SK-N-SH (cell line): ENCODE data around the gene KCTD19. TPM values are rescaled to one million over a fixed set of nuclear protein-coding genes. Genes with fewer than 3 reads are reported as not detected.
A peak's percentile ranks its signal among the peaks of the same experiment; 100 is the strongest.

Source experiments
- CTCF ChIA-PET: fragments of 300-600, 350-600 bp; formaldehyde crosslinking; extraction: SDS; loops from one replicate; lab custom pipeline; 2021; lab: Yijun Ruan, JAX
- POLR2A ChIA-PET: fragments of 350-600 bp; sonication (Branson Sonifier 250); formaldehyde crosslinking; extraction: SDS; loops from one replicate; lab custom pipeline; 2020; ENCODE audit warnings: antibody characterized with exemption, inconsistent platforms; lab: Yijun Ruan, JAX
- DNase-seq: peaks from one replicate; pipeline ENCODE4 v3.0.0; 2012
- H2AFZ ChIP-seq: fragments of 200-600 bp; sonication (generic); 2 replicates; pipeline ENCODE4 v1.8.1; 2016; ENCODE audit warnings: antibody characterized with exemption, mild to moderate bottlenecking, low read depth
- H3F3A ChIP-seq: fragments of 200-600 bp; sonication (generic); replicated peaks from 2 replicates; pipeline ENCODE3; 2016; ENCODE audit warnings: antibody characterized with exemption, mild to moderate bottlenecking; ENCODE audit not compliant: insufficient read depth
- H3K27ac ChIP-seq, 2 experiments: fragments of 200-500 bp in 1 of 2; fragments of 200-600 bp in 1 of 2; sonication (Bioruptor generic) in 1 of 2; sonication (generic), shearing (Covaris generic) in 1 of 2; 2 replicates each; pipeline versions ENCODE4 v1.5.1 to v1.6.1; 2014 to 2016; ENCODE audit warnings: low read depth in 2 of 2, inconsistent platforms in 1 of 2, low read length in 1 of 2, mild to moderate bottlenecking in 1 of 2, mixed read lengths in 1 of 2
- H3K27me3 ChIP-seq: fragments of 200-600 bp; sonication (generic), shearing (Covaris generic); 2 replicates; pipeline ENCODE4 v1.6.1; 2016; ENCODE audit warnings: mixed run types; ENCODE audit not compliant: insufficient read depth
- H3K36me3 ChIP-seq, 2 experiments: fragments of 200-500 bp in 1 of 2; fragments of 200-600 bp in 1 of 2; sonication (Bioruptor generic) in 1 of 2; sonication (generic) in 1 of 2; replicated peaks in 1 of 2; 2 replicates each; pipeline versions ENCODE3 to v1.5.1; 2014 to 2016; ENCODE audit warnings: low read length in 1 of 2, mild to moderate bottlenecking in 1 of 2; ENCODE audit not compliant: insufficient read depth in 2 of 2, control insufficient read depth in 1 of 2
- H3K4me1 ChIP-seq, 2 experiments: fragments of 200-500 bp in 1 of 2; fragments of 200-600 bp in 1 of 2; sonication (Bioruptor generic) in 1 of 2; sonication (generic), shearing (Covaris generic) in 1 of 2; 2 replicates each; pipeline versions ENCODE4 v1.5.1 to v1.6.1; 2014 to 2016; ENCODE audit warnings: low read depth in 1 of 2, low read length in 1 of 2, mixed run types in 1 of 2; ENCODE audit not compliant: insufficient read depth in 2 of 2, control insufficient read depth in 1 of 2
- H3K4me2 ChIP-seq: fragments of 200-600 bp; sonication (generic), shearing (Covaris generic); 2 replicates; pipeline ENCODE4 v1.6.1; 2017; ENCODE audit warnings: mixed run types
- H3K4me3 ChIP-seq, 2 experiments: fragments of 200-500 bp in 1 of 2; fragments of 200-600 bp in 1 of 2; sonication (Bioruptor generic) in 1 of 2; sonication (generic), shearing (Covaris generic) in 1 of 2; 2 replicates each; pipeline versions ENCODE4 v1.5.1 to v1.8.1; 2014 to 2016; ENCODE audit warnings: low read depth in 2 of 2, inconsistent platforms in 1 of 2, low read length in 1 of 2, mild to moderate bottlenecking in 1 of 2, mixed read lengths in 1 of 2, moderate library complexity in 1 of 2
- H3K79me2 ChIP-seq: fragments of 200-600 bp; sonication (generic); 2 replicates; pipeline ENCODE4 v1.8.1; 2017; ENCODE audit warnings: mild to moderate bottlenecking; ENCODE audit not compliant: insufficient read depth
- H3K9ac ChIP-seq: fragments of 200-600 bp; sonication (generic); 2 replicates; pipeline ENCODE4 v1.6.1; 2017; ENCODE audit warnings: mixed run types
- H3K9me2 ChIP-seq: fragments of 200-600 bp; sonication (generic); 2 replicates; pipeline ENCODE4 v1.6.1; 2017; ENCODE audit warnings: mixed run types
- H3K9me3 ChIP-seq: fragments of 200-600 bp; sonication (generic); 2 replicates; pipeline ENCODE4 v1.6.1; 2017; ENCODE audit warnings: mixed run types, mild to moderate bottlenecking, moderate library complexity
- H4K20me1 ChIP-seq: fragments of 200-600 bp; sonication (generic); 2 replicates; pipeline ENCODE4 v1.6.1; 2017; ENCODE audit warnings: mild to moderate bottlenecking, mixed run types; ENCODE audit not compliant: insufficient read depth
- CTCF ChIP-seq: fragments of 200-600 bp; sonication (generic); IDR thresholded peaks from 2 replicates; pipeline ENCODE4 v1.6.1; 2017; ENCODE audit warnings: antibody characterized with exemption, mild to moderate bottlenecking, moderate library complexity
- EP300 ChIP-seq, 2 experiments: IDR thresholded peaks; 2 replicates each; pipeline versions ENCODE4 v1.4.0 to v1.6.1; 2012; ENCODE audit warnings: borderline replicate concordance in 1 of 2, low read depth in 1 of 2, low read length in 1 of 2
- FOSL2 ChIP-seq: IDR thresholded peaks from 2 replicates; pipeline ENCODE4 v1.4.0; 2012; ENCODE audit warnings: low read depth, mild to moderate bottlenecking, moderate library complexity, borderline replicate concordance
- IRF3 ChIP-seq: fragments of 150-350 bp; IDR thresholded peaks from 2 replicates; pipeline ENCODE4 v1.6.1; 2016; ENCODE audit warnings: mild to moderate bottlenecking, low read depth, low read length
- MEF2A ChIP-seq: IDR thresholded peaks from 2 replicates; pipeline ENCODE4 v1.4.0; 2012; ENCODE audit warnings: low read depth, borderline replicate concordance
- MXI1 ChIP-seq: IDR thresholded peaks from 2 replicates; pipeline ENCODE4 v1.6.1; 2012; ENCODE audit warnings: mild to moderate bottlenecking, low read depth, low read length, improper control_type of control experiment
- NRF1 ChIP-seq: IDR thresholded peaks from 2 replicates; pipeline ENCODE4 v1.6.1; 2012; ENCODE audit warnings: low read depth, mild to moderate bottlenecking, low read length
- POLR2AphosphoS5 ChIP-seq: IDR thresholded peaks from 2 replicates; pipeline ENCODE4 v1.6.1; 2012; ENCODE audit warnings: low read depth, low read length
- RCOR1 ChIP-seq: fragments of 150-350 bp; IDR thresholded peaks from 2 replicates; pipeline ENCODE4 v1.6.1; 2017; ENCODE audit warnings: antibody characterized with exemption, low read length
- SIN3A ChIP-seq: IDR thresholded peaks from 2 replicates; pipeline ENCODE4 v1.6.1; 2012; ENCODE audit warnings: low read depth, mild to moderate bottlenecking, low read length, moderate library complexity, borderline replicate concordance
- SMC3 ChIP-seq: IDR thresholded peaks from 2 replicates; pipeline ENCODE4 v1.6.1; 2012; ENCODE audit warnings: low read depth, low read length, improper control_type of control experiment
- TAF1 ChIP-seq: IDR thresholded peaks from 2 replicates; pipeline ENCODE4 v1.6.1; 2012; ENCODE audit warnings: low read depth, mild to moderate bottlenecking, low read length, moderate library complexity, borderline replicate concordance
- TCF12 ChIP-seq: IDR thresholded peaks from 2 replicates; pipeline ENCODE4 v1.4.0; 2012
- USF2 ChIP-seq: fragments of 150-350 bp; IDR thresholded peaks from 2 replicates; pipeline ENCODE4 v1.6.1; 2017; ENCODE audit warnings: antibody characterized with exemption, low read length, low read depth, borderline replicate concordance
- WGBS: methylation state at CpG from one replicate; pipeline ENCODE4 v1.1.6; 2017; ENCODE audit warnings: low lambda C conversion rate; 5-methylcytosine and 5-hydroxymethylcytosine counted together
- polyA plus RNA-seq, 3 experiments: library from polyadenylated mRNA; depleted of rRNA; stranded (reverse); fragments of >200 nt; gene quantifications; 2 replicates each; pipeline ENCODE4 v1.2.3, GENCODE V29; 2012
- TF ChIP-seq, protein P1 (sequence below): IDR thresholded peaks from 2 replicates; pipeline ENCODE4 v1.4.0; 2012; ENCODE audit warnings: low read depth
- TF ChIP-seq, protein P2 (sequence below): IDR thresholded peaks from 2 replicates; pipeline ENCODE4 v1.4.0; 2012; ENCODE audit warnings: low read depth, borderline replicate concordance

The KCTD19 gene
- polyA plus RNA-seq, 1 of the 3 experiments (the other 2 are of a cell fraction): 1.8 TPM

DNA sequence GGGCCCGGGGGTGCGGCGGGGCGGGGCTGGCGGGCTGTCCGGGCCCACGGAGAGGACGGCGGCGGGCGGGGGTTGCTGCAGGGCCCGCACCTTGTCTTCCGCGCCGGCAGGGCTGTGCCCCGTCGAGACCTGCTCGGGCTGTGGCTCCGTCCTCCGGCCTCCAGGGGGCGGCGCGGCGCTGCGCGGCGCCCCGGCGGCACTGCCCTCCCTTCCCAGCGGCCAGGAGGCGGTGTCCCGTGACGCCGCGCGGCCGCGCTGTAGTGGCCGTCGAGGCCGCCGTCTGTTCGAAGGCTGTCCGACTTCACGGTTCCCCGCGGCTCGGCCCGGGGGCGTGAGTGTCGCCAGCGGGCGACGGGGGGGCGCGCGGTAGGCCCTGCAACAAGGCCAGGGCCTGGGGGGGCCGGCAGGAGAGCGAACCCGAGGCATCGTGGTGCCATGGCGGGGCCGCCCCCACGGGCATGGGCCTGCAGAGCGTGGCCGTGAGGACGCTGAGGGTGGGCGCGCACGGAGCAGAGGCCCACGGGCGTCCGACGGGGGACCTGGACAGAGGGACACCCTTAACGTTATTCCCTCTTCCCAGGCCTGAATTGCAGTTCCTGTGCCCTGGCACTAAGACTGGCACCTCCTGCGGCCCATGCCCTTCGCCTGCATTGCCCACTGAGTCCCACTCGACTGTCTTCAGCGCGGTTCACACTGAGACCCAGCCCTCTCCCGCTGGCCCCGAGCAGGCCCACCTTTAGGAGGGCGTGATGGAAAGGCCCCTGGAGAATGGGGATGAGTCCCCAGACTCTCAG is 47.0 kb downstream of the KCTD19 start, which contains the start of gene PLEKHG4 (continued):
- TF ChIP-seq CTCF: peak; percentile 62
- 0 out of 4 replicates have a peak, but pooled peaks of 1 of the 2 experiments have one; percentile 8 for TF ChIP-seq EP300 (IDR thresholded peaks at IDR 0.05; ENCODE audit: borderline replicate concordance in 1 of 2, low read depth in 1 of 2, low read length in 1 of 2)
- TF ChIP-seq POLR2AphosphoS5: peak; percentile 46
- TF ChIP-seq FOSL2: no peak
- TF ChIP-seq SIN3A: peak; percentile 33; the same call in 1 of the 2 replicates
- peak; percentile 22; the same call in 1 of the 2 replicates for TF ChIP-seq NRF1
- TF ChIP-seq USF2: no peak
- peak; percentile 47 for TF ChIP-seq SMC3
- peak; percentile 59; the same call in 1 of the 2 replicates for TF ChIP-seq RCOR1
- no peak for TF ChIP-seq MEF2A
- peak; percentile 68; the same call in 1 of the 2 replicates for TF ChIP-seq TAF1
- TF ChIP-seq, protein P1, sequence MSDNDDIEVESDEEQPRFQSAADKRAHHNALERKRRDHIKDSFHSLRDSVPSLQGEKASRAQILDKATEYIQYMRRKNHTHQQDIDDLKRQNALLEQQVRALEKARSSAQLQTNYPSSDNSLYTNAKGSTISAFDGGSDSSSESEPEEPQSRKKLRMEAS: peak; percentile 90; the same call in 1 of the 2 replicates

- peaks cover 34% of the 10 kb centered on the region for H3K79me2 ChIP-seq
- peak overlapping the region; percentile 64 for H3K4me3 ChIP-seq
- no peaks in the 10 kb centered on the region for H3K9me2 ChIP-seq
- peaks cover 22 to 36% of the 10 kb centered on the region in 2 experiments for H3K36me3 ChIP-seq
- H3K4me1 ChIP-seq: peaks cover 25 to 35% of the 10 kb centered on the region in 2 experiments; a peak in 3 of 4 replicates
- H2AFZ ChIP-seq: no peak overlapping the region
- ChIA-PET CTCF (interaction anchor here (0.6 to 2.2 kb wide), 33 partner anchors 8 to 395 kb away, joined by 3 to 12 read pairs (median 3); partner anchors contain the start of genes ATP6V0D1, KCTD19, LRRC36 and SLC9A5), POLR2A (interaction anchor here (0.9 kb wide), 1 partner anchor 26 kb away, joined by 4 read pairs; no protein-coding TSS in a partner anchor)
- 2% methylated on average over 17 of the region's 42 CpGs for WGBS
- H3K9ac ChIP-seq: peak overlapping the region; percentile 82
- H3K27me3 ChIP-seq: no peaks in the 10 kb centered on the region
- peak; percentile 90 for DNase-seq
- H3K4me2 ChIP-seq: peak overlapping the region; percentile 96
- H3K27ac ChIP-seq: peak overlapping the region; percentile 54 to 100
- peaks cover 28% of the 10 kb centered on the region for H3F3A ChIP-seq
- no peaks in the 10 kb centered on the region for H4K20me1 ChIP-seq
- H3K9me3 ChIP-seq: no peaks in the 10 kb centered on the region
- TF ChIP-seq TAF1 (no peak), MEF2A (no peak), IRF3 (no peak), CTCF (peak; percentile 51), SMC3 (0 out of 2 replicates have a peak, but pooled peaks have one; percentile 11), MXI1 (peak; percentile 49), TCF12 (no peak)
- TF ChIP-seq, protein P2, sequence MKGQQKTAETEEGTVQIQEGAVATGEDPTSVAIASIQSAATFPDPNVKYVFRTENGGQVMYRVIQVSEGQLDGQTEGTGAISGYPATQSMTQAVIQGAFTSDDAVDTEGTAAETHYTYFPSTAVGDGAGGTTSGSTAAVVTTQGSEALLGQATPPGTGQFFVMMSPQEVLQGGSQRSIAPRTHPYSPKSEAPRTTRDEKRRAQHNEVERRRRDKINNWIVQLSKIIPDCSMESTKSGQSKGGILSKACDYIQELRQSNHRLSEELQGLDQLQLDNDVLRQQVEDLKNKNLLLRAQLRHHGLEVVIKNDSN: no peak
These were observed 47.7 kb downstream of the KCTD19 start for GRCh38 chr16:67278773-67279295.
